B cell (primary cell): ENCODE data around the gene DLK1. TPM values are rescaled to one million over a fixed set of nuclear protein-coding genes. Genes with fewer than 3 reads are reported as not detected.

Experiments
- ATAC-seq: fragments of 200-7000 bp; cut with Tn5 transposase; one replicate; pipeline ENCODE4 v1.10.0; 2021; ENCODE audit warnings: low read depth, mild to moderate bottlenecking, moderate number of reproducible peaks, moderate library complexity
- CTCF ChIA-PET: fragments of 350-600 bp; sonication (Branson Sonifier 250); formaldehyde crosslinking; loops from one replicate; lab custom pipeline; 2021; ENCODE audit warnings: antibody characterized with exemption, inconsistent platforms; lab: Charles Lee
- POLR2A ChIA-PET: fragments of 350-600 bp; sonication (Branson Sonifier 250); formaldehyde crosslinking; loops from one replicate; lab custom pipeline; 2021; ENCODE audit warnings: antibody characterized with exemption; lab: Charles Lee
- DNase-seq: peaks from one replicate; pipeline ENCODE4 v3.0.0; 2013
- H2AFZ ChIP-seq: 2 replicates; pipeline ENCODE4 v1.6.1; 2012; ENCODE audit warnings: mild to moderate bottlenecking, low read depth, low read length; ENCODE audit not compliant: insufficient read depth, poor library complexity, severe bottlenecking
- H3K27ac ChIP-seq, 2 donors: 1 replicate in 1 of 2; 2 replicates in 1 of 2; pipeline ENCODE4 v1.5.1; 2012 to 2013; ENCODE audit warnings: low read length in 2 of 2, mild to moderate bottlenecking in 2 of 2, moderate library complexity in 1 of 2
- H3K27me3 ChIP-seq, 4 experiments: fragments of 200-600 bp in 1 of 4; sonication (generic) in 1 of 4; replicated peaks in 1 of 4; 1 replicate in 2 of 4; 2 replicates in 2 of 4; pipeline versions ENCODE4 v1.6.1 to v1.7.0; 2013 to 2016; ENCODE audit warnings: low read length in 3 of 4, mild to moderate bottlenecking in 2 of 4, mixed read lengths in 1 of 4, moderate library complexity in 1 of 4; ENCODE audit not compliant: insufficient read depth in 4 of 4, control insufficient read depth in 3 of 4; ENCODE audit errors: control extremely low read depth in 1 of 4
- H3K36me3 ChIP-seq, 2 experiments: replicated peaks in 1 of 2; 1 replicate in 1 of 2; 2 replicates in 1 of 2; pipeline versions ENCODE4 v1.6.1 to v1.7.1; 2013; ENCODE audit warnings: low read length in 1 of 2; ENCODE audit not compliant: insufficient read depth in 2 of 2, control insufficient read depth in 1 of 2; ENCODE audit errors: control extremely low read depth in 1 of 2, extremely low read depth in 1 of 2
- H3K4me1 ChIP-seq, 2 donors: fragments of 200-600 bp in 1 of 2; sonication (generic) in 1 of 2; 1 replicate in 1 of 2; 2 replicates in 1 of 2; pipeline versions ENCODE4 v1.5.1 to v1.6.1; 2013 to 2017; ENCODE audit warnings: low read length in 2 of 2; ENCODE audit not compliant: control insufficient read depth in 2 of 2, insufficient read depth in 2 of 2
- H3K4me2 ChIP-seq: replicated peaks from 2 replicates; pipeline ENCODE3; 2012; ENCODE audit warnings: mild to moderate bottlenecking, low read depth, low read length; ENCODE audit not compliant: poor library complexity, severe bottlenecking
- H3K4me3 ChIP-seq, 5 experiments: fragments of 200-600 bp in 1 of 5; sonication (generic) in 1 of 5; 1 replicate in 3 of 5; 2 replicates in 2 of 5; pipeline versions ENCODE4 v1.5.1 to v1.7.0; 2011 to 2016; ENCODE audit warnings: low read length in 4 of 5, mild to moderate bottlenecking in 4 of 5, low read depth in 2 of 5, control low read depth in 1 of 5, moderate library complexity in 1 of 5; ENCODE audit not compliant: insufficient read depth in 1 of 5; ENCODE audit errors: control extremely low read depth in 1 of 5, extremely low read depth in 1 of 5
- H3K79me2 ChIP-seq: fragments of 200-600 bp; sonication (generic); one replicate; pipeline ENCODE4 v1.6.0; 2016; ENCODE audit warnings: low read length; ENCODE audit not compliant: control insufficient read depth, insufficient read depth
- H3K9ac ChIP-seq: fragments of 200-600 bp; sonication (generic); 2 replicates; pipeline ENCODE4 v1.6.1; 2017; ENCODE audit warnings: mild to moderate bottlenecking, low read length, moderate library complexity
- H3K9me3 ChIP-seq, 3 donors: one replicate each; pipeline versions ENCODE4 v1.6.1 to v1.7.1; 2013; ENCODE audit warnings: low read length in 2 of 3; ENCODE audit not compliant: control insufficient read depth in 2 of 3, insufficient read depth in 1 of 3; ENCODE audit errors: control extremely low read depth in 1 of 3
- H4K20me1 ChIP-seq: 2 replicates; pipeline ENCODE4 v1.6.0; 2012; ENCODE audit warnings: mild to moderate bottlenecking, low read length; ENCODE audit not compliant: insufficient read depth, control insufficient read depth, poor library complexity, severe bottlenecking
- H3K27ac Mint-ChIP-seq: one replicate; pipeline ENCODE4 v1.8.0; 2021; ENCODE audit warnings: mixed read lengths
- H3K27me3 Mint-ChIP-seq: one replicate; pipeline ENCODE4 v1.8.0; 2021; ENCODE audit warnings: mixed read lengths
- H3K4me1 Mint-ChIP-seq: one replicate; pipeline ENCODE4 v1.8.0; 2021; ENCODE audit warnings: mixed read lengths
- H3K4me3 Mint-ChIP-seq: one replicate; pipeline ENCODE4 v1.8.0; 2021; ENCODE audit warnings: mixed read lengths
- H3K9me3 Mint-ChIP-seq: one replicate; pipeline ENCODE4 v1.8.0; 2022; ENCODE audit warnings: mixed read lengths; ENCODE audit not compliant: insufficient read depth
- CTCF ChIP-seq: fragments of 200-600 bp; IDR thresholded peaks from one replicate; pipeline ENCODE4 v1.8.0; 2022; ENCODE audit warnings: antibody characterized with exemption, mild to moderate bottlenecking
- EZH2 ChIP-seq: IDR thresholded peaks from 2 replicates; pipeline ENCODE4 v1.6.1; 2012; ENCODE audit warnings: borderline replicate concordance, low read depth, mild to moderate bottlenecking, moderate library complexity, low read length; ENCODE audit not compliant: insufficient read depth, poor library complexity, severe bottlenecking
- WGBS: methylation state at CpG from one replicate; pipeline ENCODE4 v1.1.5; 2013; ENCODE audit warnings: missing lambda C conversion rate; ENCODE audit not compliant: insufficient coverage; 5-methylcytosine and 5-hydroxymethylcytosine counted together
- intact Hi-C: fragments of 100-400 bp; cut with micrococcal nuclease; formaldehyde crosslinking; loops from one replicate; pipeline ENCODE4 v1.10.0; 2022
- polyA plus RNA-seq: library from polyadenylated mRNA; depleted of rRNA; stranded (reverse); fragments of >200 nt; gene quantifications from 2 replicates; pipeline ENCODE4 v1.2.3, GENCODE V29; 2012
- total RNA-seq, 2 donors: library from RNA; stranded (reverse); fragments of 120-200 nt in 1 of 2; gene quantifications; 1 replicate in 1 of 2; 2 replicates in 1 of 2; pipeline versions ENCODE4 v1.2.3 to v1.2.4, GENCODE V29; 2013 to 2022

Gene DLK1
- total and polyA plus RNA-seq, 2 donors (not counting 1 experiment from before 2014, with no cell fraction given) = not detected

GRCh38 chr14:100748944-100749343 is 22.3 kb downstream of the DLK1 start:
- H3K27me3 ChIP-seq = peaks cover 0 to 2% (median 0%) of the 10 kb centered on the region in 4 experiments
- H2AFZ ChIP-seq = no peak overlapping the region
- 91% methylated on average over 7 of the region's 8 CpGs for WGBS
- Mint-ChIP-seq H3K9me3 (no peaks in the 10 kb centered on the region), H3K27ac (no peak overlapping the region), H3K27me3 (peaks cover 9% of the 10 kb centered on the region), H3K4me1 (no peaks in the 10 kb centered on the region), H3K4me3 (no peak overlapping the region)
- no peaks in the 10 kb centered on the region for H4K20me1 ChIP-seq
- H3K9me3 ChIP-seq = peaks cover 0 to 4% (median 0%) of the 10 kb centered on the region in 3 donors
- no peaks in the 10 kb centered on the region for H3K4me1 ChIP-seq
- H3K36me3 ChIP-seq = no peaks in the 10 kb centered on the region
- H3K27ac ChIP-seq = no peak overlapping the region
- no peak overlapping the region for H3K4me3 ChIP-seq
- TF ChIP-seq EZH2 = no peak
- intact Hi-C loops = no loop called here
- H3K79me2 ChIP-seq = no peaks in the 10 kb centered on the region
- ChIA-PET CTCF (no interaction called here), POLR2A (no interaction called here)
- no peak overlapping the region for H3K4me2 ChIP-seq
- DNase-seq (no peak), ATAC-seq (no peak)
- no peak overlapping the region for H3K9ac ChIP-seq

GRCh38 chr14:100749967-100750597 is 23.4 kb downstream of the DLK1 start:
- 93% methylated on average over 3 of the region's 10 CpGs for WGBS
- POLR2A ChIA-PET = no interaction called here
- ATAC-seq = no peak

More at GRCh38 chr14:100749967-100750597, 23.4 kb downstream of the DLK1 start:
- peaks cover 0 to 4% (median 0%) of the 10 kb centered on the region in 3 donors for H3K9me3 ChIP-seq
- Mint-ChIP-seq H3K27me3 (peaks cover 13% of the 10 kb centered on the region), H3K9me3 (no peaks in the 10 kb centered on the region), H3K27ac (no peak overlapping the region), H3K4me3 (no peak overlapping the region), H3K4me1 (no peaks in the 10 kb centered on the region)
- no peaks in the 10 kb centered on the region for H3K36me3 ChIP-seq
- no peak overlapping the region for H3K4me3 ChIP-seq
- no peak overlapping the region for H3K4me2 ChIP-seq
- no peaks in the 10 kb centered on the region for H3K79me2 ChIP-seq
- H2AFZ ChIP-seq = no peak overlapping the region
- H3K9ac ChIP-seq = no peak overlapping the region
- DNase-seq = no peak
- no peak for TF ChIP-seq CTCF
- TF ChIP-seq EZH2 = no peak
- no peaks in the 10 kb centered on the region for H3K4me1 ChIP-seq
- intact Hi-C loops = no loop called here
- CTCF ChIA-PET = no interaction called here
- H3K27me3 ChIP-seq = peaks cover 0 to 4% (median under 1%) of the 10 kb centered on the region in 4 experiments
- no peak overlapping the region for H3K27ac ChIP-seq
- no peaks in the 10 kb centered on the region for H4K20me1 ChIP-seq
